IMR-90 (cell line): ENCODE results near the gene SPPL3. TPM values are rescaled to one million over a fixed set of nuclear protein-coding genes. Genes with fewer than 3 reads are reported as not detected.

Experiments
- ATAC-seq: fragments of 200-7000 bp; cut with Tn5 transposase; 2 replicates; pipeline ENCODE4 v1.9.1; 2020; ENCODE audit warnings: low read depth, mild to moderate bottlenecking, moderate library complexity
- BruUV-seq: library from RNA; stranded (reverse); fragments of 400-500 nt; replicated peaks from 2 replicates; lab custom pipeline; 2021; lab: Mats Ljungman, UMichigan
- CTCF ChIA-PET: fragments of 300-600 bp; formaldehyde crosslinking; extraction: SDS; loops from one replicate; lab custom pipeline; 2021; ENCODE audit warnings: antibody characterized with exemption; lab: Yijun Ruan, JAX
- POLR2A ChIA-PET: fragments of 300-600 bp; sonication (Branson Sonifier 250); formaldehyde crosslinking; loops from one replicate; lab custom pipeline; 2022; ENCODE audit warnings: antibody characterized with exemption; ENCODE audit not compliant: unreplicated experiment; lab: Charles Lee
- DNase-seq: peaks from one replicate; pipeline ENCODE4 v3.0.0; 2013
- H2AFZ ChIP-seq: replicated peaks from 2 replicates; pipeline ENCODE3; 2013; ENCODE audit warnings: low read length, mild to moderate bottlenecking; ENCODE audit not compliant: poor library complexity
- H2AK5ac ChIP-seq: 2 replicates; pipeline ENCODE4 v1.6.1; 2013; ENCODE audit warnings: low read depth, low read length, inconsistent platforms
- H2AK9ac ChIP-seq: replicated peaks from 2 replicates; pipeline ENCODE3; 2013; ENCODE audit warnings: mild to moderate bottlenecking, low read depth, low read length, moderate library complexity; ENCODE audit not compliant: poor library complexity
- H2BK120ac ChIP-seq: 2 replicates; pipeline ENCODE4 v1.6.1; 2013; ENCODE audit warnings: low read depth, low read length, inconsistent platforms
- H2BK15ac ChIP-seq: 3 replicates; pipeline ENCODE4 v1.6.1; 2013; ENCODE audit warnings: low read depth, low read length, inconsistent platforms
- H2BK20ac ChIP-seq: 2 replicates; pipeline ENCODE4 v1.6.1; 2013; ENCODE audit warnings: low read depth, mild to moderate bottlenecking, inconsistent platforms, low read length, moderate library complexity
- H2BK5ac ChIP-seq: 2 replicates; pipeline ENCODE4 v1.6.1; 2013; ENCODE audit warnings: mild to moderate bottlenecking, low read depth, low read length, inconsistent platforms; ENCODE audit not compliant: poor library complexity, severe bottlenecking
- H3K14ac ChIP-seq: replicated peaks from 2 replicates; pipeline ENCODE4 v1.6.1; 2013; ENCODE audit warnings: low read depth, low read length, inconsistent platforms
- H3K18ac ChIP-seq: 2 replicates; pipeline ENCODE4 v1.6.1; 2013; ENCODE audit warnings: low read depth, low read length, control low read depth
- H3K23ac ChIP-seq: 2 replicates; pipeline ENCODE4 v1.6.1; 2013; ENCODE audit warnings: low read depth, low read length, inconsistent platforms
- H3K27ac ChIP-seq: 2 replicates; pipeline ENCODE4 v1.5.1; 2013; ENCODE audit warnings: mild to moderate bottlenecking, control low read depth, low read length; ENCODE audit not compliant: insufficient read depth
- H3K27me3 ChIP-seq: 2 replicates; pipeline ENCODE4 v1.6.1; 2013; ENCODE audit warnings: low read length; ENCODE audit not compliant: control insufficient read depth, insufficient read depth
- H3K36me3 ChIP-seq: 2 replicates; pipeline ENCODE4 v1.6.1; 2013; ENCODE audit warnings: low read length, mixed read lengths; ENCODE audit not compliant: control insufficient read depth, insufficient read depth
- H3K4ac ChIP-seq: 2 replicates; pipeline ENCODE4 v1.6.1; 2013; ENCODE audit warnings: low read depth, low read length, inconsistent platforms
- H3K4me1 ChIP-seq: 2 replicates; pipeline ENCODE4 v1.6.1; 2013; ENCODE audit warnings: low read length, mixed read lengths; ENCODE audit not compliant: control insufficient read depth, insufficient read depth
- H3K4me2 ChIP-seq: 2 replicates; pipeline ENCODE4 v1.6.1; 2013; ENCODE audit warnings: low read depth, mild to moderate bottlenecking, control low read depth, low read length, moderate library complexity
- H3K4me3 ChIP-seq: 2 replicates; pipeline ENCODE4 v1.5.1; 2013; ENCODE audit warnings: low read depth, mild to moderate bottlenecking, control low read depth, low read length, moderate library complexity; ENCODE audit not compliant: insufficient read depth
- H3K56ac ChIP-seq: 2 replicates; pipeline ENCODE4 v1.6.1; 2013; ENCODE audit warnings: low read length, inconsistent platforms; ENCODE audit not compliant: insufficient read depth; ENCODE audit errors: extremely low read depth
- H3K79me1 ChIP-seq, 2 experiments: 2 replicates each; pipeline ENCODE4 v1.6.1; 2013; ENCODE audit warnings: low read length in 2 of 2, inconsistent platforms in 1 of 2, low read depth in 1 of 2
- H3K9ac ChIP-seq: 2 replicates; pipeline ENCODE4 v1.6.1; 2013; ENCODE audit warnings: low read depth, low read length, control low read depth
- H3K9me1 ChIP-seq: 2 replicates; pipeline ENCODE4 v1.6.1; 2013; ENCODE audit warnings: low read length, inconsistent platforms; ENCODE audit not compliant: insufficient read depth
- H3K9me3 ChIP-seq: 2 replicates; pipeline ENCODE4 v1.6.1; 2013; ENCODE audit warnings: low read length; ENCODE audit not compliant: control insufficient read depth, insufficient read depth
- H4K20me1 ChIP-seq: 2 replicates; pipeline ENCODE4 v1.6.1; 2013; ENCODE audit warnings: low read length, inconsistent platforms; ENCODE audit not compliant: insufficient read depth
- H4K5ac ChIP-seq: 2 replicates; pipeline ENCODE4 v1.6.1; 2013; ENCODE audit warnings: mild to moderate bottlenecking, low read depth, low read length, control low read depth
- H4K8ac ChIP-seq, 2 experiments: 2 replicates each; pipeline ENCODE4 v1.6.1; 2013; ENCODE audit warnings: low read depth in 2 of 2, low read length in 2 of 2, control low read depth in 1 of 2, inconsistent platforms in 1 of 2
- H4K91ac ChIP-seq: 2 replicates; pipeline ENCODE4 v1.6.1; 2013; ENCODE audit warnings: low read depth, low read length, inconsistent platforms; ENCODE audit not compliant: insufficient read depth
- CHD1 ChIP-seq: IDR thresholded peaks from 2 replicates; pipeline ENCODE4 v1.6.1; 2012; ENCODE audit warnings: low read depth, low read length, improper control_type of control experiment
- FOS ChIP-seq: fragments of 150-350 bp; IDR thresholded peaks from 2 replicates; pipeline ENCODE4 v1.6.1; 2016; ENCODE audit warnings: low read depth, low read length
- NFE2L2 ChIP-seq: fragments of 150-350 bp; IDR thresholded peaks from 2 replicates; pipeline ENCODE4 v1.6.1; 2016; ENCODE audit warnings: low read depth, mild to moderate bottlenecking, low read length
- RCOR1 ChIP-seq: IDR thresholded peaks from 2 replicates; pipeline ENCODE4 v1.6.1; 2012; ENCODE audit warnings: mild to moderate bottlenecking, low read length, improper control_type of control experiment; ENCODE audit not compliant: insufficient replicate concordance
- WGBS, 2 experiments: methylation state at CpG; one replicate each; pipeline versions ENCODE4 v1.1.5 to v1.1.7; 2013; ENCODE audit warnings: missing lambda C conversion rate in 2 of 2; ENCODE audit not compliant: insufficient read length in 1 of 2; ENCODE audit errors: extremely low coverage in 2 of 2; 5-methylcytosine and 5-hydroxymethylcytosine counted together
- dilution Hi-C: fragments of 300-500 bp; cut with HindIII; formaldehyde crosslinking; loops from one replicate; pipeline ENCODE4 v1.14.3; 2018; ENCODE audit warnings: low sequenced_read_pairs; ENCODE audit not compliant: unreplicated experiment
- in situ Hi-C: fragments of 300-500 bp; cut with MboI; formaldehyde crosslinking; loops from 3 replicates; pipeline ENCODE4 v1.14.3; 2019; ENCODE audit warnings: low sequenced_read_pairs, inconsistent platforms, mixed read lengths
- intact Hi-C: fragments of 100-400 bp; cut with micrococcal nuclease; formaldehyde crosslinking; loops from 2 replicates; pipeline ENCODE4 v1.10.0; 2022
- polyA plus RNA-seq, 3 experiments: library from polyadenylated mRNA; depleted of rRNA; stranded (reverse); fragments of >200 nt; gene quantifications; 2 replicates each; pipeline ENCODE4 v1.2.3, GENCODE V29; 2012; ENCODE audit warnings: low replicate concordance in 1 of 3
- total RNA-seq: library from RNA; depleted of rRNA; stranded (reverse); fragments of >200 nt; gene quantifications from 2 replicates; pipeline ENCODE4 v1.2.3, GENCODE V29; 2012

Gene SPPL3
- total and polyA plus RNA-seq, 2 of the 4 experiments (the other 2 are of a cell fraction) = 1.6 to 18.0 TPM

DNA sequence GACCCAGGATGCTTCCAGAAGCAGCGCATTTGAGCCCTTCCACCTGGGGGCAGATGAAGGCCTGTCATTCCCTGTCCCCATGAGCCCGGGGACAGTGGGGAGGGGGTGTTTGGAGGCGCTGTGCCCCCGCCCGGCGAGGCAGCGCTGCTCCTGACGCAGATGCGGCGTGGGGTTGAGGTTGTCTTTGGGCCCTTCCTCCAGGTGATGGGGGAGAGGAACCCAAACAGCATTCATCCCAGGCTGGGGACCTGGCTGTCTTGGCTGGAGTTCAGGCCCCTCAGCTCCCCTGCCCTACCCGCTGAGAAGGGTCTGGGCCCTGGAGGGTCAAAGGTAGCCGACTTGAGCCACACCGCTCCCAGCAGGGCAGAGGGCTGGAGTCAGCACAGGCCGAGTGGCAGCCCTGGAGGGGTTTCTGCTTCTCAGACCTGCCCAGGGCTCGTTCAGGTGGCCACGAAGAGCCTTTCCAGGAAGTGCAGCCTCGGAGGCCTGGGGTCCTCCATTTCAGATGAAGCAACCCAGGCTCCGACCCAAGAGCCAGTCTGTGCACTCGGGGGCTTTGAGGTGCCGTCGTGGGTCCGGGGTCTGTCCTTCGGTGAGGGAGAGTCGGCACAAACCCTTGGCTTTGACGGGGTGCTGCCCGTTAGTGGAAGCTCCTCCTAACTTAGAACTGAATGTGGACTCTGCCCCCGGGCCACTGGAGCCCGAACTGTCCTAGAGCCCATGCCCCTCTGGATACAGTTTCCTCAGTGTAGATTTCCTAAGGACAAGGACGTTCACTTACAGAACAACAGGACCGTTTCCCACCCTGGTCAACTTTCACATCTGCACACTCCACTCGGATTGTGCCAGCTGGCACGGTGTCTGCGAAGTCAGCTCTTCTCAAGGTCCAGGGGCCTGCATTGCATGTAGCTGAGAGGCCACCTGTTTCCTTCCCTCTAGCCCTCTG lies 162.4 kb downstream of the SPPL3 start:
- no TSS peak for BruUV-seq
- no peak overlapping the region for H4K91ac ChIP-seq
- no peak overlapping the region for H4K8ac ChIP-seq
- no peak overlapping the region for H2AK5ac ChIP-seq
- no peak for DNase-seq
- H3K27ac ChIP-seq = no peak overlapping the region
- H2AFZ ChIP-seq = no peak overlapping the region
- no peak overlapping the region for H3K4me2 ChIP-seq
- no peak overlapping the region for H2BK15ac ChIP-seq
- no peaks in the 10 kb centered on the region; the same call in 1 of the 2 replicates for H3K36me3 ChIP-seq
- CTCF ChIA-PET = no interaction called here
- H3K4me1 ChIP-seq = no peaks in the 10 kb centered on the region
- POLR2A ChIA-PET = no interaction called here
- ATAC-seq = no peak
- no peak overlapping the region for H3K4me3 ChIP-seq
- no peak overlapping the region for H4K5ac ChIP-seq
- no peak overlapping the region for H2BK20ac ChIP-seq
- H3K14ac ChIP-seq = no peak overlapping the region
- H3K9me1 ChIP-seq = no peaks in the 10 kb centered on the region
- H3K18ac ChIP-seq = no peak overlapping the region
- H3K4ac ChIP-seq = no peak overlapping the region
- in situ Hi-C loops = no loop called here
- dilution Hi-C loops = no loop called here
- H3K79me1 ChIP-seq = no peaks in the 10 kb centered on the region
- no peak overlapping the region for H3K56ac ChIP-seq
- H2BK5ac ChIP-seq = no peak overlapping the region
- no peaks in the 10 kb centered on the region for H3K9me3 ChIP-seq
- no peak for TF ChIP-seq FOS
- no peak for TF ChIP-seq RCOR1
- TF ChIP-seq CHD1 = no peak
- no peak for TF ChIP-seq NFE2L2
- no peaks in the 10 kb centered on the region for H3K27me3 ChIP-seq
- H3K9ac ChIP-seq = no peak overlapping the region
- no peak overlapping the region for H2AK9ac ChIP-seq
- no peaks in the 10 kb centered on the region; the same call in 1 of the 2 replicates for H4K20me1 ChIP-seq
- WGBS, 2 experiments = 86% methylated on average over 9 of the region's 33 CpGs; no CpG with 5 or more reads in 1 of the 2 experiments
- no peak overlapping the region for H3K23ac ChIP-seq
- intact Hi-C loops = no loop called here
- H2BK120ac ChIP-seq = no peak overlapping the region
